HG02763 (cell line): Measurements from ENCODE around the gene GPR78.

Experiments
- ATAC-seq: cut with Tn5 transposase; IDR thresholded peaks from one replicate; pipeline ENCODE4 v1.9.1; 2021; ENCODE audit warnings: mild to moderate bottlenecking, moderate library complexity; ENCODE audit not compliant: unreplicated experiment

Gene GPR78

GRCh38 chr4:8598391-8599090 lies 18.3 kb downstream of the GPR78 start:
- no peak for ATAC-seq

DNA sequence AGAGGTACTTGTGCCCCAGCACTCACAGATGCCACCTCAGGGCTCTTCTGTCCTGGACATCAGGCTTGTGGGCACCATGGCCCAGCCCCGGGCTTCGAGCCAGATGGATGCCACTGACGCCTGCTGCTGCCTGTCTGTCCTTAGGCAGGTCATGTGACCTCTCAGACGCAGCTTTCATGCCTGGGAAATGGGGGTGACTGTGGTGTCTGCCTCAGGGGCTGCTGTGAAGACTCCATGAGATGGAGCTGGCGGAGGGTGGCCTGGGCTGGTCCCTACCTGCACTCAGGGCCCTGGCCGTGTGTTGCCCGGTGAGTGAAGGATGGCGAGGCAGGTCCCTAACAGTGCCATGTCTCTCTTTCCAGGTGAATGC lies 18.9 kb downstream of the GPR78 start:
- no peak for ATAC-seq

- no peak for ATAC-seq
Observed at GRCh38 chr4:8599657-8600056, 19.5 kb downstream of the GPR78 start.

GRCh38 chr4:8600266-8600665 lies 20.1 kb downstream of the GPR78 start:
- ATAC-seq = no peak

- no peak for ATAC-seq
Observed at GRCh38 chr4:8600686-8601085, 20.5 kb downstream of the GPR78 start.

- ATAC-seq = no peak
Observed at GRCh38 chr4:8601086-8601485, 20.9 kb downstream of the GPR78 start.

- no peak for ATAC-seq
Observed at GRCh38 chr4:8601556-8601955, 21.4 kb downstream of the GPR78 start.

- no peak for ATAC-seq
Observed at GRCh38 chr4:8602686-8603430, 22.7 kb downstream of the GPR78 start.

DNA sequence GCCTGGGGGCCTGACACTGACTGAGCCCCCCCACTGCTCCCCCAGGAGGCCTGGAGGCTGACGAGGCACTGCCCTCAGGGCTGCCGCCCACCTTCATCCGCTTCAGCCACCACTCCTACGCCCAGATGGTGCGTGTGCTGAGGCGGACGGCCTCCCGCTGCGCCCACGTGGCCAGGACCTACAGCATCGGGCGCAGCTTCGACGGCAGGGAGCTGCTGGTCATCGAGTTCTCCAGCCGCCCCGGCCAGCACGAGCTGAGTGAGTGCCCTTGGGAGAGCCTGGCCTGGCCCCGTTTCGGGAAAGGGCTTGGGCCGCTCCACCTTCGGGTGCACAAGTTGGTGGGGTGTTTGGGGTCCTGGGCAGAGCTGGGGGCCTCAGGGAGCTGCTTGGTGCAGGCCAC lies 23.7 kb downstream of the GPR78 start:
- ATAC-seq = no peak

GRCh38 chr4:8605289-8605688 lies 25.1 kb downstream of the GPR78 start:
- no peak for ATAC-seq

GRCh38 chr4:8606476-8606875 lies 26.3 kb downstream of the GPR78 start:
- ATAC-seq = no peak

GRCh38 chr4:8606966-8607365 lies 26.8 kb downstream of the GPR78 start:
- ATAC-seq = no peak

DNA sequence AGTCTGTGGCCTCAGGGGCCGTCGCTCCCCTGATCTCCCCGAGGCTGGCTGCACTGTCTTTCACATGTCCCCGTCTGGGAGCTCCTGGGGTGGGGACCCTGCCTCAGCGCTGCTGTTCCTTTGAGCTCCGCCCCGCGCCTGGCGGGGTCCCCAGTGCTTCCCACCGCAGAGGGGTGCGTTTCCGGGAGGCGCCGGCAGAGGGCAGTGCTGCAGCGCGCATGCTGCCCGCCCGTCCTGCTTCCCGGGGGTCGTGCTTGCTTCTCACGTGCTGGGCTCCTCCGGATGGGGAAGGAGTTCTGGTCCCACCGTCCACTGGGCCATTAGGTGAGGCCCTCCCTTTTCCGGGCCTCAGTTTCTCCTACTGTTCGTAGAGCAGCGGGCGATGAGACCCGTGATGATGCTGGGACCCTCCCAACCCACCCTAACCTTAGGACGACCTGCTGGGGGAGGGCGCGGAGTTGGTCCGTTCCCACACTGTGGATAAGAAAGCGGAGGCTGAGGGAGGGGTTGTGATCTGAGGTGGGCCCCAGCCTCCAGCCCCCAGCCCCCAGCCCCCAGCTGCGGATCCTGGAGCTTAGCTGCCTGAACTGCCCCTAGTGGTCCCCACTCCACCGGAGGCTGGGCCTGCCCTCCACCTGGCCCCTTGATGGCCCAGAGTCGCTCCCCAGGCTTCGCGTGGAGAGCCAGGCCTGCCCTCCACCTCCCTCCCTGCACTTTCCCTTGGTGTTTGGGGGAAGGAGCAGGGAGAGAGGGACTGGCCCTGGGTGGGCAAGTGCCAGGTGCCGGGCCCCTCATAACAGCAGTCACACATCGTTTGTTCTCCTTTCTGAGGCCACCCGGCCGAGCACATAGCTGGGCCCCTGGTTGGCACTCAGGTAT lies 27.6 kb downstream of the GPR78 start:
- ATAC-seq = no peak

GRCh38 chr4:8608714-8609391 lies 28.7 kb downstream of the GPR78 start:
- no peak for ATAC-seq

- ATAC-seq = no peak
Observed at GRCh38 chr4:8609406-8609805, 29.2 kb downstream of the GPR78 start.

DNA sequence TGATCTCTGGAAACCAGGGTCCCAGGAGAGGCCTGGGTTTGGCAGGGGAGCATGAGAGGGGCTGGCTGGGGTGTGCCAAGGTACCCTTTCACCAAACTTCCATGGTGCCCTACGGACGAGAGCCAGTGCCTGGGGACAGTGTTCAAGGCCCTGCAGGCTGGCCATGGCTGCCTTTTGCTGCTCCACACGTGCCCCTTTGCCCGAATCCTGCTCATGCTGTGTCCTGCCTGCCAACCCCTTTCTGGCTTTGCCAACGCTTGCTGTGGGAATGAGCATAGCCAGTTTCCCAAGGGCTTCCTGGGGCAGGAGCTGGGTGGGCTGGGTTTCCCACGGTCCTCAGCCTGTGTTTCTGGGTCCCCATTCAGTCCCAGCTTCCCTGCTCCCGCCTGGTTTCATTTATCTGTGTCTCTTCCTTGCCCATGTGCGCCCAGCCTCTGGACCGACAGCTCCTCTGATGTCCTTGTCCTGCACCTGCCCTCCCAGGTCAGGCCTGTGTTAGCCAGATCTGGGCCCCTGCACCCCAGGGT lies 29.7 kb downstream of the GPR78 start:
- ATAC-seq = no peak

GRCh38 chr4:8610858-8611616 lies 30.8 kb downstream of the GPR78 start:
- no peak for ATAC-seq

GRCh38 chr4:8612646-8613045 lies 32.5 kb downstream of the GPR78 start:
- no peak for ATAC-seq

- no peak for ATAC-seq
Observed at GRCh38 chr4:8613421-8614364, 33.5 kb downstream of the GPR78 start.
